RWPE2 (cell line): Measurements from ENCODE around the gene PHLDB1.

ENCODE experiments used
- ATAC-seq: fragments of 200-7000 bp; cut with Tn5 transposase; 3 replicates; pipeline ENCODE4 v1.9.1; 2021; ENCODE audit warnings: low read depth
- DNase-seq: peaks from one replicate; pipeline ENCODE4 v3.0.0-alpha.2; 2020; ENCODE audit warnings: low spot score
- H3K27ac ChIP-seq: fragments of 450-650 bp; 2 replicates; pipeline ENCODE4 v1.5.1; 2017; ENCODE audit warnings: mild to moderate bottlenecking; ENCODE audit not compliant: poor library complexity, severe bottlenecking
- H3K27me3 ChIP-seq: fragments of 250-450 bp; sonication (Bioruptor Pico); 2 replicates; pipeline ENCODE4 v1.5.1; 2021; ENCODE audit warnings: mild to moderate bottlenecking, moderate library complexity; ENCODE audit not compliant: insufficient read depth, poor library complexity, severe bottlenecking
- H3K36me3 ChIP-seq: fragments of 250-450 bp; sonication (Bioruptor Pico); 2 replicates; pipeline ENCODE4 v1.5.1; 2020; ENCODE audit warnings: low read depth, mild to moderate bottlenecking, moderate library complexity
- H3K4me1 ChIP-seq: fragments of 250-450 bp; sonication (Bioruptor Pico); 2 replicates; pipeline ENCODE4 v1.5.1; 2021; ENCODE audit warnings: mild to moderate bottlenecking, moderate library complexity; ENCODE audit not compliant: insufficient read depth, poor library complexity, severe bottlenecking
- H3K4me3 ChIP-seq: fragments of 250-450 bp; sonication (Bioruptor Pico); 2 replicates; pipeline ENCODE4 v1.5.1; 2021; ENCODE audit warnings: mild to moderate bottlenecking, moderate library complexity; ENCODE audit not compliant: severe bottlenecking
- H3K9me3 ChIP-seq: fragments of 250-450 bp; sonication (Bioruptor Pico); 2 replicates; pipeline ENCODE4 v1.5.1; 2021; ENCODE audit warnings: mild to moderate bottlenecking, moderate library complexity; ENCODE audit not compliant: severe bottlenecking
- TF ChIP-seq, protein P1 (sequence below): fragments of 450-650 bp; IDR thresholded peaks from one replicate; pipeline ENCODE4 v1.5.1; 2017; ENCODE audit warnings: mild to moderate bottlenecking, moderate library complexity; ENCODE audit not compliant: poor library complexity, severe bottlenecking

Gene PHLDB1

DNA sequence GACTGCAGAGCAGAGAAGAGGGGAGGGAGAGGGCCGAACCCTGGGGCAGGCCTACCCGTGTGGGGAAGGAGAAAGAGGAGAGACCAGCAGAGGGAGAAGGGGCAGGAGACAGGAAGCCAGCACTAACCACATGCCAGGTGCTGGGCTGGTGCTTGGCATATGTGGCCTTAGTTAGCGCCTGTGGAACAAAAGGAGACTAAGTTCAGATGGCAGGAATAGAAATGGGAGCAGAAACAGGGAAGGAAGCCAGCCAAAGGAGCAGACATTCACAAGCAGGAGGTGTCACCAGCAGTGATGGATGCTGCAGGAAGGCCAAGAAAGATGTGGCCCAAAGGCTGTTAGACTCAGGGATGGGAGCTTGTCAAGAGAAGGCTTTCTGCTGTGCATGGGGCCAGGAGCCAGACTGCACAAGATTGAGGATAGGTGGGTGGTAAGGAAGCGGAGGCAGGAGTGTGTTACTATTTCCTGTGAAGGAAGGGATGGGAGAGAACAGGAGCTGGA, 45.3 kb downstream of the PHLDB1 start:
- Histone ChIP-seq H3K4me3 (no peak overlapping the region), H3K4me1 (no peaks in the 10 kb centered on the region), H3K27me3 (no peaks in the 10 kb centered on the region), H3K27ac (no peak overlapping the region), H3K9me3 (no peaks in the 10 kb centered on the region), H3K36me3 (peaks cover 76% of the 10 kb centered on the region)
- no peak for DNase-seq
- ATAC-seq = no peak; the same call in 2 of the 3 replicates
- TF ChIP-seq, protein P1, sequence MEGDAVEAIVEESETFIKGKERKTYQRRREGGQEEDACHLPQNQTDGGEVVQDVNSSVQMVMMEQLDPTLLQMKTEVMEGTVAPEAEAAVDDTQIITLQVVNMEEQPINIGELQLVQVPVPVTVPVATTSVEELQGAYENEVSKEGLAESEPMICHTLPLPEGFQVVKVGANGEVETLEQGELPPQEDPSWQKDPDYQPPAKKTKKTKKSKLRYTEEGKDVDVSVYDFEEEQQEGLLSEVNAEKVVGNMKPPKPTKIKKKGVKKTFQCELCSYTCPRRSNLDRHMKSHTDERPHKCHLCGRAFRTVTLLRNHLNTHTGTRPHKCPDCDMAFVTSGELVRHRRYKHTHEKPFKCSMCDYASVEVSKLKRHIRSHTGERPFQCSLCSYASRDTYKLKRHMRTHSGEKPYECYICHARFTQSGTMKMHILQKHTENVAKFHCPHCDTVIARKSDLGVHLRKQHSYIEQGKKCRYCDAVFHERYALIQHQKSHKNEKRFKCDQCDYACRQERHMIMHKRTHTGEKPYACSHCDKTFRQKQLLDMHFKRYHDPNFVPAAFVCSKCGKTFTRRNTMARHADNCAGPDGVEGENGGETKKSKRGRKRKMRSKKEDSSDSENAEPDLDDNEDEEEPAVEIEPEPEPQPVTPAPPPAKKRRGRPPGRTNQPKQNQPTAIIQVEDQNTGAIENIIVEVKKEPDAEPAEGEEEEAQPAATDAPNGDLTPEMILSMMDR = no peak

DNA sequence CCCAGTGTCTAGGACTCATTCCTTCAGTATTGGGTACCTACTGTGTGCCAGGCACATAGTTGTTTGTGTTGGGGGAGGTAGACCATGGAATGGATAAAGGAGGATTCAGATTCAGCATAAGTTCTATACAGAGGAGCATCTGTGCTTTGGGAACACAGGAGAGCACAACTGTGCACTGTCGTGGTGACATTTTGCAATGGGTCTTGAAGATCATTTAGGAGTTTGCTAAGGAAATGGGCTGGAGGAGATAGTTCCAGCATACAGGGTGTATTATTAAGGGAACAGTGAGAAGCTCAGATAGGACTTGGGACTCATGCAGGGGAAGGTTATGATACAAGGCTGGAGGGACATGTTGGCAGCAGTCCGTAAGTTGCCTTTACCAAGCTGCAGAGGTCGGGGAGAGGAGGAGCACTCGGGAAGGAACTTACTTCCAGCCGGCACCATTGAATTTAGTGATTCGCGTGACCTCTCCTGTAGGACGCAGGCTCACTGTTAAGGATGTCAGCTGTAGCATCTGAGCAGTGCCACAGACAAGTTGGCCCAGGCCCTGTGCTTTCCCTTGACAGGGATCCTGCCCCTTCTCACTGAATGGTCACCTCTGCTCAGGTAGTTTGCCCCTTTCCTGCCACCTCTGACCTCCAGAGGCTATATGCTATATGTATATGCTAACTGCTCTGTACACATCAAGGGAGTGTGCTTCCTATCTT, 46.4 kb downstream of the PHLDB1 start:
- DNase-seq (no peak), ATAC-seq (no peak)
- Histone ChIP-seq H3K4me3 (no peak overlapping the region), H3K27ac (no peak overlapping the region), H3K36me3 (peaks cover 66% of the 10 kb centered on the region), H3K9me3 (no peaks in the 10 kb centered on the region), H3K4me1 (no peaks in the 10 kb centered on the region), H3K27me3 (no peaks in the 10 kb centered on the region)
- TF ChIP-seq, protein P1 = no peak

GRCh38 chr11:118655486-118656190, 48.2 kb downstream of the PHLDB1 start:
- TF ChIP-seq, protein P1 = no peak
- Histone ChIP-seq H3K27me3 (no peaks in the 10 kb centered on the region), H3K4me1 (no peaks in the 10 kb centered on the region), H3K27ac (no peak overlapping the region), H3K36me3 (peaks cover 48% of the 10 kb centered on the region), H3K9me3 (no peaks in the 10 kb centered on the region), H3K4me3 (no peak overlapping the region)
- ATAC-seq = no peak
- no peak for DNase-seq

DNA sequence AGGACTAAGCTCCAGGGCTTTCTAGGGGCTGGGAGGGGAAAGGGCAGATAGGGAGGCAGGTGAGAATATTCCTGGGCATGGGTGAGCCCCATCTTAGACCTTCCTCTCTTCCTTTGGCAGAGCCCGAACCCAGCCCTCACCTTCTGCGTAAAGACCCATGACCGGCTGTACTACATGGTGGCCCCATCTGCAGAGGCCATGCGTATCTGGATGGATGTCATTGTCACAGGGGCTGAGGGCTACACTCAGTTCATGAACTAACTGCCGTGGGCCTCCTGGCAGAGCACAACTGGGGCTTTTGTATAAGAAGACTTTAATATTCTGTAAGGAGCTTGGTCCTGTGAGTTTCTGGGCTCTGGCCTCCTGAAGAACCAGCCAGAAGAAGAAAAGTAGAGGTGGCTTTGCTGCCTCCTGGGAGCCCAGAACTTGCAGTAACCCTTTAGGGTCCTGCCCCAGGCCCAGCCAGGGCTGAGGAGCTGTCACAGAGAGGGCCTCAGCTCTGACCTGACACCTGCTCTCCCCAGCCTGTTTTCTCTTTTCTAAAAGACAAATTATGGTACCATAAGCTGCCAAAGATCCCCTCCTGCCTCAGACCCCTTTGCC, 49.2 kb downstream of the PHLDB1 start:
- Histone ChIP-seq H3K27ac (no peak overlapping the region), H3K27me3 (no peaks in the 10 kb centered on the region), H3K36me3 (peaks cover 39% of the 10 kb centered on the region), H3K4me1 (no peaks in the 10 kb centered on the region), H3K4me3 (no peak overlapping the region), H3K9me3 (no peaks in the 10 kb centered on the region)
- DNase-seq (no peak), ATAC-seq (no peak)
- TF ChIP-seq, protein P1 = no peak
